Mucosa of rectum (tissue), 2 donors: ENCODE results near the gene BPIFB2.

ENCODE experiments used
- H3K27ac ChIP-seq, 2 donors: one replicate each; pipeline ENCODE4 v1.7.0; 2013; ENCODE audit warnings: inconsistent platforms in 2 of 2, low read depth in 2 of 2, low read length in 2 of 2
- H3K27me3 ChIP-seq, 2 donors: one replicate each; pipeline ENCODE4 v1.7.0; 2013; ENCODE audit warnings: low read length in 2 of 2; ENCODE audit not compliant: control insufficient read depth in 2 of 2, insufficient read depth in 2 of 2
- H3K36me3 ChIP-seq, 2 donors: one replicate each; pipeline ENCODE4 v1.7.0; 2013; ENCODE audit warnings: low read length in 2 of 2; ENCODE audit not compliant: control insufficient read depth in 2 of 2, insufficient read depth in 2 of 2
- H3K4me1 ChIP-seq, 2 donors: one replicate each; pipeline ENCODE4 v1.7.0; 2013; ENCODE audit warnings: low read length in 2 of 2, mild to moderate bottlenecking in 1 of 2; ENCODE audit not compliant: control insufficient read depth in 2 of 2, insufficient read depth in 2 of 2
- H3K4me3 ChIP-seq, 2 donors: one replicate each; pipeline ENCODE4 v1.7.0; 2013; ENCODE audit warnings: low read length in 2 of 2
- H3K9ac ChIP-seq, 2 donors: one replicate each; pipeline ENCODE4 v1.7.0; 2013; ENCODE audit warnings: low read length in 2 of 2, low read depth in 1 of 2, mild to moderate bottlenecking in 1 of 2
- H3K9me3 ChIP-seq, 2 donors: one replicate each; pipeline ENCODE4 v1.7.0; 2013; ENCODE audit warnings: low read length in 2 of 2; ENCODE audit not compliant: control insufficient read depth in 2 of 2
- donor health status: healthy.
- donor health status: Normal muscosa, but diverticular disease.

BPIFB2 gene

DNA sequence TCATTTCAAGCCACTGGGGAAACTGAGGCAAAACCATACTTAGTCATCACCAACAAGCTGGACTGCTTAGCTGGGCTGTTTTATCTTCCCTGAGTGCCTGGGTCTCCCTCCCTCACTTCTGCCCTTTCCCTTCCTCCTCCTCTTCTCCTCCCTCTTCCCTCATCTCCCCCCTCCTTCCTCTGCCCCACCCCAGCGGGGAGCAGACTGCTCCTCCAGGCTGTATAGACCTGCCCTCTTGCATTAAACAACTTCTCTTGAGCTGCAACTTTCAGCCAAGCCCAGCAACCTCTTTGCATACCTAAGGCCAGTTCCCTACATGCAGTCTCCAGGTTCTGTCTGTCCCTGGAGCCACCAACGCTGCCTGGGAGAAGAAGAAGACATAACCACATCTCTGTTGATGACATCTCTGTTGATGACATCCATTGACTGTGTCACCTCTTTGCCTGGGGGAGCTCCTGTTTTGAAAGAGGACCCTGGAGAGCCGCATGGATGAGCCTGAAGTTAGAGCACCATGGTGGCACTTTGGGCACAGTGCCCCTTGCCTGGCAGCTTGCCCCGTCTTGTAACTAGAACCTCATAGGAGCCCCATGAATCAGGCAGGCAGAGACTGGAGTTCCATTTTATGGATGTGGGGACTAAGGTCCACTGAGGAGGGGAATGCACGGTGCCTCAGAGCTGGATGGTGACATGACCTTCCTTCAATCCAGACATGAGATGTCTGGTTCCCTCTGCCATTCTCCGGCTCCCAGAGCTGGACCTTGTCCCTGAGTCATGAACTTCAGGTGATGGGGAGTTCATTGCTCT, 16.1 kb downstream of the BPIFB2 start:
- H3K9me3 ChIP-seq: no peaks in the 10 kb centered on the region

DNA sequence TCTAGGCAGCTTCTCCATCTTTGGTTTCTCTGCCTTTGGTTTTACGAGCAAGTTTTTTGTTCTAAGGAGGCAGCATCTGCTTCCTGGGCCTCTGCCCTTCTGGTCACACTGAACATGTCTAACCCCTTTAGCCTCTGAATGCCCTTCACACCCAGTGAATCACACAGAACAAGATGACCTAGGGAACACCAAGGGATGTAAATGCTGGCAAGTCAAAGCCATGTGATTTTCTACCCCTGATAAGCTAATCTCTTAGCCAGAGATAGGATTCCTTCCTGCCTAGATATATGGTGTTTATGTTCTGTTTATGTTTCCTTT, 16.7 kb downstream of the BPIFB2 start:
- Histone ChIP-seq H3K9ac (no peak overlapping the region), H3K27me3 (peaks cover 0 to 2% of the 10 kb centered on the region in 2 donors), H3K4me1 (no peaks in the 10 kb centered on the region), H3K36me3 (no peaks in the 10 kb centered on the region), H3K27ac (no peak overlapping the region), H3K4me3 (no peak overlapping the region), H3K9me3 (no peaks in the 10 kb centered on the region)

More for the DNA sequence above, 16.1 kb downstream of the BPIFB2 start:
- no peaks in the 10 kb centered on the region for H3K36me3 ChIP-seq
- H3K4me1 ChIP-seq: no peaks in the 10 kb centered on the region
- H3K4me3 ChIP-seq: no peak overlapping the region
- H3K27ac ChIP-seq: no peak overlapping the region
- H3K27me3 ChIP-seq: peaks cover 0 to 2% of the 10 kb centered on the region in 2 donors
- no peak overlapping the region for H3K9ac ChIP-seq

DNA sequence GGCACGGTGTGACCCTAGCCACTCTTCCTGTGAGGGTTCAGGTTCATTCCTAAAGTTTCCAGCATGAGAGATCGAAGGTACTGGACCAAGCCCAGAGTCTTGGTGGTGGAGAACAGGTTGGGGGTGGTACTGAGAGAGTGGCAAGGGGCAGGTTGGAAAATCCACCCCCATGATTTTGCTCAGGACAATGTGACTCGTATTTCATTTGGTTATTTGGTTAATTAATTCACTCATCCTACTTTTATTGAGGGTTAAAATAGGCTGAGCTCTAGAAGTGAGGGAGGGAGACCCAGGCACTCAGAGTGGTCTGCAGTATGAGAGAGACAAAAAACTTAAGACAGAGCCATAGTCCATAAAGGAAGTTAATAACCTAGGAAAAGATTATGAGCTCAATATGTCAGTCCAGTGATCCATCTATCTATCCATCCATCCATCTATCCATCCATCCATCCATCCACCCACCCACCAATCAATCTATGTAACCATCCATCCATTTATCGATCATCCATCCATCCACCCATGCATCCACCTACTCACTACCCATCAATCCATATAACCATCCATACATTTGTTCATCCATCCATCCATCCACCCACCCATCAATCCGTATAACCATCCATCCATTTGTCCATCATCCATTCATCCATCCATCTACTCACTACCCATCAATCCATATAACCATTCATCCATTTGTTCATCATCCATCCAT, 17.3 kb downstream of the BPIFB2 start:
- Histone ChIP-seq H3K36me3 (no peaks in the 10 kb centered on the region), H3K4me3 (no peak overlapping the region), H3K9ac (no peak overlapping the region), H3K27me3 (peaks cover 0 to 2% of the 10 kb centered on the region in 2 donors), H3K9me3 (no peaks in the 10 kb centered on the region), H3K27ac (no peak overlapping the region), H3K4me1 (no peaks in the 10 kb centered on the region)

DNA sequence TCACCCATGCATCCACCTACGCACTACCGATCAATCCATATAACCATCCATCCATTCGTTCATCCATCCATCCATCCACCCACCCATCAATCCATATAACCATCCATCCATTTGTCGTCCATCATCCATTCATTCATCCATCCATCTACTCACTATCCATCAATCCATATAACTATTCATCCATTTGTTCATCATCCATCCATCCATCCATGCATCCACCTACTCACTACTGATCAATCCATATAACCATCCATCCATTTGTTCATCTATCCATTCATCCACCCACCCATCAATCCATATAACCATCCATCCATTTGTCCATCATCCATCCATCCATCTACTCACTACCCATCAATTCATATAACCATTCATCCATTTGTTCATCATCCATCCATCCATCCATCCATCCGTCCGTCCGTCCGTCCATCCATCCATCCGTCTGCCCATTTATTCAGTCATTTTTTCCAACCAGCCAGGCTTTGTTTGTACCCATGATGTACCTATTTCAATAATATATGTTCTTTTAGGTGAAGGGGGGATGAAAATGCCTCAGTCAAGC, 17.9 kb downstream of the BPIFB2 start:
- Histone ChIP-seq H3K36me3 (no peaks in the 10 kb centered on the region), H3K4me3 (no peak overlapping the region), H3K9ac (no peak overlapping the region), H3K27ac (no peak overlapping the region), H3K9me3 (no peaks in the 10 kb centered on the region), H3K27me3 (peaks cover 0 to under 1% of the 10 kb centered on the region in 2 donors), H3K4me1 (no peaks in the 10 kb centered on the region)

DNA sequence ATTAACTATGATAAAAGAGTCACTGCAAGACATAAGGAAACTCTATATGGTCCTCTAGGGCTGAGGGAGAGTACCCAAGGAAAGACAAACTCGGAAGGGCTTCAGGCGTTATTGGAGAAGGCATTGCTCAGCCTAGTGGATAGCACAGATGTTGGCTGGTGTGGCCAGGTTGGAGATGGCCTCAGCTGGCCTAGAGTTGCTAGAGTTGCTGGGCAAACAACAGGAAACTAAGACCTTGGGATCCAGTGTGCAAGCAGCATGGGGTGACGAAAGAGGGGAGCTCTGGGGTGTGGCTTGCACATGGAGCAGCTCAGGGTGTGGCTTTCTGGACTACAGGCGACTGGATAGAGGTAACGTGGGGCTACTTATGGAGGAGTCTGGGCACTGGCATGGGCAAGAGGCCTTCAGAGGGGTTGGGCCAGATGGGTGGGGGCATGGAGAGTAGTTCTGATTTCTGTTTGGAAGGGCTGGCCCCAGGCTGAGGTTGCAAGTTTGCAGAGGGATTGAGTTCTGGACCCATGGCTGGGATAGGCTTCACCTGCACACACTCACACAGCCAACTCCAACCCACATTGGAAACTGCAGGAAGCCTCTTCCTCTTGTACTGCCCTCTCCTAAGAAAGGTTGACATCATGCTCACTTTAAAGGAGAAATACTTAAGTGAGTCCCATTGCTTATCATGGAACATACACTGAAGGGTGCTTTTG, 18.7 kb downstream of the BPIFB2 start:
- Histone ChIP-seq H3K4me1 (no peaks in the 10 kb centered on the region), H3K36me3 (no peaks in the 10 kb centered on the region), H3K9ac (no peak overlapping the region), H3K9me3 (no peaks in the 10 kb centered on the region), H3K27ac (no peak overlapping the region), H3K27me3 (no peaks in the 10 kb centered on the region), H3K4me3 (no peak overlapping the region)

DNA sequence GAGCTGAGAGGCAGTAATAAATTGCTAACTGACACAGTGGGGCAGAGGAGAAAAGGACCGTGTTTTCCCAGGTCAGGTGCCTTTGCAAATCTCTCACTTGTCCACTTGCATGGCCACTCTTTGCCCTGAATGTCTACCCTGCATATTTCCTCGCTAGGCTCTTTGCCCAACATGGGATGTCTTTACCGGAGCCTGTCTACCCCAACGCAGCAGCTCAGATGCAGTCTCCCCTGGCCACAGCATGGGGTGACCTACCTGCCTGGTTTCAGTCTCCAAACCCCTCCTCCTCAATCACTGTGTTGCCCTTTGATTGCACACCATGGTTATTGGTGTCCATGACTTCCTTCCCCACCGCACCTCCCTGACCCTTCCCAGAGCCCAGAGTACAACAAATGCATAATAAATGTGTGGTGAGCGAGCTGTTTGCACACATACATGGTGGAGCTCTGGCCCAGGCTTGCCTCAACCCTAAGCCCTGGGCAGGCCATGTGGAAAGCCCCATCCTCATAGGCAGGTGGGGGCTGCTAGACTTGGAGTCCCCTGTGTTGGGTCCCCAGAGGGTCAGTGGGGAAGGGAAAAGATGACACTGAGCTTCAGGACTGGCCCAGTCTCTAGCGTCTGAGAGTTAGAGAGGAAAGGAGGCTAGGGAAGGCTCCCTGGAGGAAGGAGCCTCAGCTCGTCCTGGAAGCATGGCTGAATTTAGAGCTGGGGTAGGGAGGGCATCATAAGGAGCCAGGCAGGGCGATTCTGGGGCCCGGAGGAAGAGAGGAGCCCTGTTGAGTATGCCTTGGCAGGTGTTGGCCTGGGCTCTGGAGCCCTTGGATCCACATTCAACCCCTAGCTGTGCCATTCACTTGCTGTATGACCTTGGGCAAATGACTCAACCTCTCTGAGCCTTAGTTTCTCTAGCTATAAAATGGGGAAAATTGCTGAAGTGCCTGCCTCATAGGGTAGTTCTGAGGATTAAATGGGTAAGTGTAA, 19.6 kb downstream of the BPIFB2 start:
- Histone ChIP-seq H3K27ac (no peak overlapping the region), H3K9me3 (no peaks in the 10 kb centered on the region), H3K27me3 (no peaks in the 10 kb centered on the region), H3K4me3 (no peak overlapping the region), H3K4me1 (no peaks in the 10 kb centered on the region), H3K36me3 (no peaks in the 10 kb centered on the region), H3K9ac (no peak overlapping the region)

DNA sequence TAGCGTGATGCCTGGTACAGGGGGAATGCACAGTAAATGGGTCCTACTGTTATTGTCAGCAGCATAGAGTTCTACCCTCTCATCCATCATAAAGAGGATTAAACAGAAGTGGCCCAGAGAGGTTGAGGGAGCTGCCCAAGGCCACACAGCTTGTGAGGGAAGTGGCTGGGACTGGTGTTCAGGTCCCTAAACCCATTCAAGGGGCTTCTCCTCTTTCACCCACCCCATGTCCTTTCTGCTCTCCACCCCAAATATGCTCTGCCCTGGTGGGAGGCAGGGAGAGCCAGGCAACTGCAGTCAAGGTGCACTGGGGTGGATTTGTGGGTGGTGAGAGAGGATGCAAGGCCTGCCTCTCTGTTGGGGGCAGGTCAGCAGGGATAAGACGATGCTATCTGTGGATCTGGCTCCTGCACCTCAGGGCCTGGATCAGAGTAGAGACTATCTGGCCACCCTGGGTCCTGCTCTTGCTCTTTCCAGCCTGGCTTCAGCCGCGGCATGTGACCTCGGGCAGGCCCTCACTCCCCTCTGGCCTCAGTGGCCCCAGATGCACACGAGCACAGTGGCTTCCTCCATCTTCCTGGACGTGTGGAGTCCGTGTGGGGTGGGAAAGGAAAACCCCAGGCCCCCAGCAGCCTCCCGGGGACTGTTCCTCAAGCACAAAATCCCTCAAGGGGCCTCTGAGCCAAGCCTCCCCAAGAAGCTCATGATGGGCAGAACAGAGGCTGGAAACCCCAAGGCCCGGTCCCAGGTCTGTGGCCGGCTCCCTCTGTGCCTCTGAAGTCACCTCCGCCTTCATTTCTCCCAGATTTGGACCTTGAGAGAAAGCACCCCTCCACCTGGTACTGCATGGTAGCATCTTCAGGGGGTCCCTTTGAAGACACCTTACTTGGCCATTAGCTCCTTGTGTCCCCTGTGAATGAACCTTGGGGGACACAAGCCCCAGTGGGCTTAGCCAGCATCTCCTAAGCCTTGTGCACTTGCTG, 20.6 kb downstream of the BPIFB2 start:
- no peaks in the 10 kb centered on the region for H3K27me3 ChIP-seq
- H3K4me1 ChIP-seq: no peaks in the 10 kb centered on the region
- H3K9ac ChIP-seq: no peak overlapping the region
- no peak overlapping the region for H3K4me3 ChIP-seq
- H3K36me3 ChIP-seq: no peaks in the 10 kb centered on the region
- H3K9me3 ChIP-seq: no peaks in the 10 kb centered on the region
- no peak overlapping the region for H3K27ac ChIP-seq

DNA sequence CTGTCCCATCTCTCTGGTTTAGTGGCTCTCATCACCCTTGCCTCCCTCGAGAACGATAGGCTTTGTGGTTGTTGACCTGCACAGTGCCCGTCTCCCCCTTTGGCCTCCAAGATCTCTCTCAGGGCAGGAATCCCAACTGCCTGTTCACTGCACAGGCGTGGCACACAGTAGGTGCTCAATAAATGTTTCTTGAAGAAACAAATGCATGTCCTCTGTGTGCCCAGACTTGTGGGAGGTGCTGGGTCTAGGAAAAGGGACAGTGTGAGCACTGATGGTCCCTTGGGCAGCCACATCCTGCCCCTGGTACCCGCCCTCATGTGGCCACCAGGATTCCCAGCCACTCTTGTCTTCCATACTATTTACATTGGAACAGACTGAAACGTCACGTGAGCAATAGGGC, 21.4 kb downstream of the BPIFB2 start:
- no peaks in the 10 kb centered on the region for H3K9me3 ChIP-seq
- no peak overlapping the region for H3K27ac ChIP-seq
- no peaks in the 10 kb centered on the region for H3K27me3 ChIP-seq
- no peak overlapping the region for H3K9ac ChIP-seq
- H3K4me1 ChIP-seq: no peaks in the 10 kb centered on the region
- no peaks in the 10 kb centered on the region for H3K36me3 ChIP-seq
- H3K4me3 ChIP-seq: no peak overlapping the region

DNA sequence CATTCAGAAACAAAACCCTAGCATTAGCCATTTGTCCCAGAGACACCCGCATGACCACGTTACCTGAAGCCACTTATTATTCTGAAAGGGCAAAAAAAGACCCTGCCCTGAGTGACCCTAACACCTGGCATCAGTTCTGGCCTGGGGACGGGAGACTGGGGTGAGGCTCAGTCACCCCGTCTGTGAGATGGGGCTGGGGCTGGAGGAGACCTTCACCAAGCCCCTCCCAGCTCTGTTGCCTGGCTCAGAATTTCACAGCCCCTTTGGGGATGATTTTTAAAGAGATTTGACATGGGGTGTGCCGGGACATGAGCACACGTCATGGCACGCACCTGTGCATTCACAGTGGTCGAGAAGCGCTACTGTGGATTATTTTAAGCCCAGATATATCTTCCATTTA, 22.6 kb downstream of the BPIFB2 start:
- H3K4me1 ChIP-seq: no peaks in the 10 kb centered on the region
- H3K27ac ChIP-seq: no peak overlapping the region
- H3K4me3 ChIP-seq: no peak overlapping the region
- no peak overlapping the region for H3K9ac ChIP-seq
- H3K36me3 ChIP-seq: no peaks in the 10 kb centered on the region
- no peaks in the 10 kb centered on the region for H3K9me3 ChIP-seq
- H3K27me3 ChIP-seq: no peaks in the 10 kb centered on the region
